HEK293T (cell line): ENCODE data around the gene SOCS4.

Experiments
- BHLHE40 ChIP-seq: fragments of 450-650 bp; IDR thresholded peaks from 2 replicates; pipeline ENCODE4 v1.6.1; 2016; ENCODE audit warnings: mild to moderate bottlenecking, moderate library complexity, borderline replicate concordance
- FOXA1 ChIP-seq: fragments of 450-650 bp; IDR thresholded peaks from 2 replicates; pipeline ENCODE4 v1.6.1; 2016; ENCODE audit warnings: mild to moderate bottlenecking
- FOXK2 ChIP-seq: fragments of 450-650 bp; IDR thresholded peaks from 2 replicates; pipeline ENCODE4 v1.6.1; 2016; ENCODE audit warnings: mild to moderate bottlenecking
- HDGF ChIP-seq: fragments of 450-650 bp; IDR thresholded peaks from 2 replicates; pipeline ENCODE4 v1.6.1; 2017; ENCODE audit warnings: antibody characterized with exemption, borderline replicate concordance
- LEF1 ChIP-seq: fragments of 450-650 bp; IDR thresholded peaks from 2 replicates; pipeline ENCODE4 v1.6.1; 2017; ENCODE audit warnings: mild to moderate bottlenecking, borderline replicate concordance
- SP1 ChIP-seq: fragments of 450-650 bp; IDR thresholded peaks from 2 replicates; pipeline ENCODE4 v1.6.1; 2017

GRCh38 chr14:55031190-55031589 is 4.2 kb downstream of the SOCS4 start:
- no peak for TF ChIP-seq BHLHE40
- no peak for TF ChIP-seq FOXA1
- no peak for TF ChIP-seq HDGF
- TF ChIP-seq FOXK2: no peak
- TF ChIP-seq SP1: no peak
- TF ChIP-seq LEF1: no peak
